GM12878 (cell line): ENCODE results near the gene RGS19.

Experiments
- ATF3 ChIP-seq: IDR thresholded peaks from 2 replicates; pipeline ENCODE4 v1.6.1; 2011; ENCODE audit warnings: low read depth, mild to moderate bottlenecking, low read length, moderate library complexity, borderline replicate concordance; ENCODE audit errors: extremely low read depth
- BHLHE40 ChIP-seq, 2 experiments: fragments of 450-650 bp in 1 of 2; IDR thresholded peaks; 2 replicates each; pipeline ENCODE4 v1.6.1; 2011 to 2017; ENCODE audit warnings: low read depth in 2 of 2, borderline replicate concordance in 1 of 2, improper control_type of control experiment in 1 of 2, low read length in 1 of 2, mild to moderate bottlenecking in 1 of 2
- CHD4 ChIP-seq: fragments of 200-600 bp; sonication (generic); IDR thresholded peaks from 2 replicates; pipeline ENCODE4 v1.6.1; 2016; ENCODE audit warnings: mild to moderate bottlenecking
- CTCF ChIP-seq, 3 experiments: IDR thresholded peaks in 2 of 3; conservative IDR thresholded peaks in 1 of 3; 2 replicates each; pipeline ENCODE4 v1.5.1; 2011; ENCODE audit warnings: low read depth in 3 of 3, low read length in 3 of 3, mild to moderate bottlenecking in 3 of 3, control low read depth in 2 of 3, moderate library complexity in 2 of 3, inconsistent platforms in 1 of 3, mixed read lengths in 1 of 3; ENCODE audit not compliant: control insufficient read depth in 2 of 3, insufficient read depth in 1 of 3; ENCODE audit errors: extremely low read depth in 1 of 3
- HDAC2 ChIP-seq: fragments of 200-600 bp; sonication (generic); IDR thresholded peaks from 2 replicates; pipeline ENCODE4 v1.6.1; 2017
- KDM1A ChIP-seq: fragments of 200-600 bp; sonication (generic); IDR thresholded peaks from 2 replicates; pipeline ENCODE4 v1.6.1; 2016; ENCODE audit warnings: borderline replicate concordance
- ZBTB11 ChIP-seq: fragments of 450-650 bp; formaldehyde crosslinking; IDR thresholded peaks from 2 replicates; pipeline ENCODE4 v1.5.0; 2022; ENCODE audit warnings: mild to moderate bottlenecking, missing genetic modification characterization
- ZSCAN29 ChIP-seq: fragments of 450-650 bp; IDR thresholded peaks from 2 replicates; pipeline ENCODE4 v1.6.1; 2017; ENCODE audit warnings: mild to moderate bottlenecking, moderate library complexity

- no peak for TF ChIP-seq HDAC2
- TF ChIP-seq KDM1A, result no peak
- no peak for TF ChIP-seq ZSCAN29
- TF ChIP-seq CHD4, result no peak
- no peak for TF ChIP-seq CTCF (IDR thresholded peaks at IDR 0.05 in 2 of 3, conservative IDR thresholded peaks at IDR 0.05 in 1 of 3; ENCODE audit: control insufficient read depth in 2 of 3, extremely low read depth in 1 of 3, insufficient read depth in 1 of 3, low read depth in 3 of 3, low read length in 3 of 3)
- TF ChIP-seq ATF3, result no peak
- TF ChIP-seq BHLHE40 (IDR thresholded peaks at IDR 0.05; ENCODE audit: borderline replicate concordance in 1 of 2, low read depth in 2 of 2, low read length in 1 of 2), result no peak
- TF ChIP-seq ZBTB11 (CRISPR knock-in tag), result no peak
Observed at GRCh38 chr20:64041040-64041780, 38.1 kb downstream of the RGS19 start.
